Ovary (tissue), 9 donors: ENCODE data around the gene PCYT2. TPM values are rescaled to one million over a fixed set of nuclear protein-coding genes. Genes with fewer than 3 reads are reported as not detected.

ENCODE experiments used
- DNase-seq, 5 donors: peaks; one replicate each; pipeline ENCODE4 v3.0.0-alpha.2; 2019 to 2020
- H3K27ac ChIP-seq, 2 donors: fragments of 200-600 bp; one replicate each; pipeline versions ENCODE4 v1.5.1 to v1.8.0; 2019 to 2022
- H3K27me3 ChIP-seq: fragments of 200-600 bp; one replicate; pipeline ENCODE4 v1.8.0; 2022
- H3K36me3 ChIP-seq: fragments of 200-600 bp; sonication (generic); one replicate; pipeline ENCODE4 v1.5.1; 2019
- H3K4me1 ChIP-seq: one replicate; pipeline ENCODE4 v1.8.1; 2013; ENCODE audit warnings: mild to moderate bottlenecking, moderate library complexity; ENCODE audit not compliant: insufficient read depth
- H3K4me3 ChIP-seq: fragments of 200-600 bp; sonication (generic); one replicate; pipeline ENCODE4 v1.5.1; 2017
- H3K9me3 ChIP-seq, 2 donors: fragments of 200-600 bp in 1 of 2; sonication (generic) in 1 of 2; one replicate each; pipeline versions ENCODE4 v1.5.1 to v1.8.1; 2013 to 2019; ENCODE audit warnings: mild to moderate bottlenecking in 1 of 2, moderate library complexity in 1 of 2
- EP300 ChIP-seq: sonication (generic); formaldehyde crosslinking; IDR thresholded peaks from one replicate; pipeline ENCODE4 v1.6.1; 2017; ENCODE audit warnings: antibody characterized with exemption
- POLR2A ChIP-seq: fragments of 450-650 bp; IDR thresholded peaks from one replicate; pipeline ENCODE4 v1.6.1; 2017; ENCODE audit warnings: antibody characterized with exemption, mild to moderate bottlenecking, moderate library complexity
- WGBS, 3 donors: extraction: QIAGEN DNeasy Blood & Tissue Kit in 1 of 3; methylation state at CpG; one replicate each; pipeline versions ENCODE4 v1.1.5 to v1.1.7; 2013 to 2017; 5-methylcytosine and 5-hydroxymethylcytosine counted together
- intact Hi-C, 4 donors: fragments of 100-400 bp; cut with DNase I; formaldehyde crosslinking; loops; one replicate each; pipeline versions ENCODE4 v1.11.0 to v1.15.1; 2022 to 2023
- polyA plus RNA-seq, 2 donors: library from polyadenylated mRNA; stranded (reverse); fragments of 200-250 nt in 1 of 2; fragments of 350-450 nt in 1 of 2; fragmentation: Illumina TruSeq in 1 of 2; extraction: RNeasy Lipid Tissue Mini Kit (QIAGEN cat#74804) in 1 of 2; gene quantifications; one replicate each; pipeline ENCODE4 v1.2.3, GENCODE V29; 2013 to 2014
- total RNA-seq, 7 donors: library from RNA; depleted of rRNA in 2 of 7; stranded (reverse); fragments of >200 nt in 2 of 7; fragmentation: NEBNext Ultra II Directional in 3 of 7; extraction: Animal tissue kit (Norgen Biotek cat#: 25700) in 3 of 7; gene quantifications; one replicate each; pipeline versions ENCODE4 v1.1.0 to v1.2.4, GENCODE V29; 2016 to 2023
- TF ChIP-seq, protein P1 (sequence below), 3 donors: fragments of 450-650 bp in 2 of 3; fragments of 200-600 bp in 1 of 3; IDR thresholded peaks; one replicate each; pipeline versions ENCODE4 v1.5.1 to v1.8.0; 2016 to 2022; ENCODE audit warnings: antibody characterized with exemption in 3 of 3, mild to moderate bottlenecking in 1 of 3
- donor health status: DM: no; HTN: no; CAD: no; lungs with moderate emphysema.
- donor health status: DM: no; HTN: no; CAD: no.
- donor health status: Bipolar disorder and iron deficiency.
- donor health status: DM: yes; HTN: yes; CAD: no.
- donor health status: DM: no; HTN: no; CAD: no.
- donor health status: DM: yes; HTN: yes; CAD: no.

The PCYT2 gene
- total and polyA plus RNA-seq, 9 donors = 12.6 to 71.4 (median 25.7) TPM

DNA sequence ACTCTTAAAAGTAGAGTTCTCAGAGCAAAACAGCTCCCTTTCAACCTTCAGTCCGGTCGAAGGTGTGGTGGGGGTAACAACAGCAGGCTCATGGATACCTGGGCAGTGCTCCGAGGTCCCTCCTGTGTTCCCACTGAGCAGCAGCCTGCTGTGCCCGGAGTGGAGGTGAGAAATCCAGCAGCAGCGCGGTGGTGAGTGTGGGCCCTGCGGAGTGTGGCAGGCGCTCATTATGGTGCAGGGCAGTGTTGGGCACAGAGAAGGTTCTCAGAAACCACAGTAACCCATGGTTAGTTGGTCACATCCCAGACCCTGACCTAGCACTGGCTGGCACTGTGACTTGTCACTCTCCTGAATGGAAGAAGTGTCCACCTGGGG, 45.9 kb downstream of the PCYT2 start:
- intact Hi-C loops = no loop called here
- no peaks in the 10 kb centered on the region for H3K36me3 ChIP-seq
- no peak overlapping the region for H3K4me3 ChIP-seq
- no peaks in the 10 kb centered on the region for H3K27me3 ChIP-seq
- no peak overlapping the region for H3K27ac ChIP-seq
- DNase-seq = no peak
- no peaks in the 10 kb centered on the region for H3K9me3 ChIP-seq
- 87 to 93% (median 91%) methylated on average over 8 of the region's 8 CpGs for WGBS, 3 donors
- peaks cover 10% of the 10 kb centered on the region for H3K4me1 ChIP-seq
- TF ChIP-seq POLR2A = no peak

DNA sequence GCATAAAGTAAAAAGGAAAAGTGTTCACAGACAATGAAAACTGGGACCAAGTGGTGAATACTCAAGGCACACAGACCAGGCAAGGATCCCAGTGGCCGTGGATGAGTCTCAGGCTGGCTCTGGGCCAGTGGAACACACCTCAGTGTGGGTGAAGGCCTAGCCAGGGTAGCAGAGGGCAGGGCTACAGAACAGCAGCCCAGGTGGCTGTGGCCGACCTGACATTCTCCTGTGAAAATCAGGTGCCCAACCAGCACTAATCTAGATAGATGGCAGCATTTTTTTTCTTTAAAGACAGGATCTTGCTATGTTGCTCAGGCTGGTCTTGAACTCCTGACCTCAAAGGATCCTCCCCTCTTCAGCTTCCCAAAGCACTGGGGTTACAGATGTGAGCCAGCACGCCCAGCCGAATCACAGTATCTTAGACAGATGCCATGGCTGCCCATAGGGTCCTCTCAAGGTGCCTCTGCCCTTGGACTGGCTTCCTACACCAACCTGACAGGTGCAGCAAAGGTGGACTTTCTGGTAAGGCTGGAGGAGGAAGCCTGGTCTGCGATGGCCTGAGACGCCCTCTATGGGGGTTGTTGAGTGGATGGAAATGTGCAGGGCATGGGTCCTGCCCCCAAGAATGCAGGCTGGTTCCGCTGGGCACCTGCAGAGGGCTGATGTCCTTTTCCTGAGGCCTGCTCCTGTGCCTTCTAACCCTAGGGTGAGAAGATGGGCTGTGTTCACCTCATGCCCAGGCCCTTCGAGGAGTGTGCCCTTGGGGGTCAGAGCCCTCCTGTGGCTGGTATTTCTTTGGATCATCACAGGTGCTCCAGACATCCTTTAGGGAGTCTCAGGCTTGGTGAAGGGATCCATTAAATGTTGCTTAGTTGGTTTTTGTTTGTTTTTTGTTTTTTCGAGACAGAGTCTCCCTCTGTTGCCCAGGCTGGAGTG, 47.1 kb downstream of the PCYT2 start:
- H3K4me3 ChIP-seq = no peak overlapping the region
- no peak for DNase-seq
- no peak overlapping the region for H3K27ac ChIP-seq
- no peaks in the 10 kb centered on the region for H3K9me3 ChIP-seq
- H3K27me3 ChIP-seq = no peaks in the 10 kb centered on the region
- no peaks in the 10 kb centered on the region for H3K36me3 ChIP-seq
- H3K4me1 ChIP-seq = peaks cover 8% of the 10 kb centered on the region
- no peak for TF ChIP-seq POLR2A
- 63 to 77% (median 63%) methylated on average over 9 of the region's 9 CpGs for WGBS, 3 donors
- intact Hi-C loops = no loop called here

DNA sequence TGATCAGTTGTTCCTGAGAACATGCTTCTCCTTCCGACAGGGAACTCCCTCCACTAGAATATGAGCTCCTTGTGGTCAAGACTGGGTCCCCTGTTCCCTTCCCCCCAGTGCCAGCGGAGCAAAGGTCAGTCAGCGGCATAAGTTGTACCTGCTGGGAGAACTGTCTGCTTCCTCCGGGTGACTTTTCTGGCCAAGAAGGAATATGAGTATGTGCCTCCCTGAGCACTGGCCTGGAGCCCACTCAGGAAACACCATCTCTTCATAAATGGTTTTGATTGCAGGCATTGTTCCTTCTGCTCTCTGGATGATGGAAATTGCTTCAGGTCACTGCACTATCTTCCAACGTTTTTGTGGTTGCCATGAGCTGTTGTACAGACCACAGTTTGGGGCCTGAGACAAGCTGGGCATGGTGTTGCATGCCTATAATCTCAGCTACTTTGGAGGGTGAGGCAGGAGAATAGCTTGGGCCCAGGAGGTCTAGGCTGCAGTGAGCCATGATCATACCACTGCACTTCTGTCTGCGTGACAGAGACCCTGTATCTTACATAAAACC, 48.0 kb downstream of the PCYT2 start:
- H3K9me3 ChIP-seq = no peaks in the 10 kb centered on the region
- no peaks in the 10 kb centered on the region for H3K36me3 ChIP-seq
- WGBS, 3 donors = 76 to 81% (median 79%) methylated on average over 6 of the region's 6 CpGs
- intact Hi-C loops = no loop called here
- no peaks in the 10 kb centered on the region for H3K27me3 ChIP-seq
- H3K27ac ChIP-seq = no peak overlapping the region
- no peak overlapping the region for H3K4me3 ChIP-seq
- TF ChIP-seq EP300 (no peak), POLR2A (no peak)
- TF ChIP-seq, protein P1, sequence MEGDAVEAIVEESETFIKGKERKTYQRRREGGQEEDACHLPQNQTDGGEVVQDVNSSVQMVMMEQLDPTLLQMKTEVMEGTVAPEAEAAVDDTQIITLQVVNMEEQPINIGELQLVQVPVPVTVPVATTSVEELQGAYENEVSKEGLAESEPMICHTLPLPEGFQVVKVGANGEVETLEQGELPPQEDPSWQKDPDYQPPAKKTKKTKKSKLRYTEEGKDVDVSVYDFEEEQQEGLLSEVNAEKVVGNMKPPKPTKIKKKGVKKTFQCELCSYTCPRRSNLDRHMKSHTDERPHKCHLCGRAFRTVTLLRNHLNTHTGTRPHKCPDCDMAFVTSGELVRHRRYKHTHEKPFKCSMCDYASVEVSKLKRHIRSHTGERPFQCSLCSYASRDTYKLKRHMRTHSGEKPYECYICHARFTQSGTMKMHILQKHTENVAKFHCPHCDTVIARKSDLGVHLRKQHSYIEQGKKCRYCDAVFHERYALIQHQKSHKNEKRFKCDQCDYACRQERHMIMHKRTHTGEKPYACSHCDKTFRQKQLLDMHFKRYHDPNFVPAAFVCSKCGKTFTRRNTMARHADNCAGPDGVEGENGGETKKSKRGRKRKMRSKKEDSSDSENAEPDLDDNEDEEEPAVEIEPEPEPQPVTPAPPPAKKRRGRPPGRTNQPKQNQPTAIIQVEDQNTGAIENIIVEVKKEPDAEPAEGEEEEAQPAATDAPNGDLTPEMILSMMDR (IDR thresholded peaks at IDR 0.05) = no peak
- peaks cover 14% of the 10 kb centered on the region for H3K4me1 ChIP-seq
- no peak for DNase-seq

DNA sequence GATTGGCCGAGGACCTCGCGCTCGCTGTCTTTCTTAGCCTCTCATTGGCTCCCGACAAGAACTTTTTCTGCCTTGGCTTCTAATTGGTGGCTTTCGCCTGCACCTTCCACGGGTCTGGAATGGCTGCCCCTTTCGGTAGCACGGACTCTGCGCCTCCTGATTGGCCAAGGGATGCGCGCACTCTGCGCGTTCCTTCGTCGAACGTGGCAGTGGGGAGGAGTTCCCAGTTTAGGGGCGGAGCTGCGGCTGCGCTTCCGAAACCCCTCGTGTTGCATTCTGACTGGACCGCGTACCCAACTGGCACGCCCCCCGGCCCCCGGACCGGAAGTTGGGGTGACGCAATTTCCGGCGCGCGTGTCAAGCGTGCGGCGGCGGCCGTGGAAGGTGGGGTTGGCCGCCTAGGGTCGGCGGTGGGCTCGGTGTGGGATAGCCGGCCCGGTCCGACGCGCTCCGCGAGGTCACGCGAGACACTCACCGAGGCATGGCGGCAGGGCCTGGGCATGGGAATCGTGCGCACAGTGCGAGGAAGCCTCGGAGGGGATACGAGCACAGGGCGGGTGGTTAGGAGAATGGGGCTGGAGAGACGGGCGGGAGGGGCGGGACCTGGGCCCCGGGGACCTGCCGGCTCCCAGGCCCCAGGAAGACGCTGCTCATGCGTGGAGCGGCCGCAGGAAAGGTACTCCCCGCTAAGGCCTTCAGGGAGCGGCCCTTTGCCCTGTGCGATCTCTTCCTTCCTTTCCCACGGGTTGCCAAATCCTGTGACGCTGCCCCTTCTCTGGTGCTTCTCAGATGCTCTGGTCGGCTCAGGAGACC, 50.2 kb downstream of the PCYT2 start:
- Histone ChIP-seq H3K4me3 (peak overlapping the region; percentile 73), H3K27ac (peak overlapping the region; percentile 74 to 94), H3K36me3 (no peaks in the 10 kb centered on the region), H3K9me3 (no peaks in the 10 kb centered on the region), H3K4me1 (peaks cover 12% of the 10 kb centered on the region), H3K27me3 (no peaks in the 10 kb centered on the region)
- intact Hi-C loops = no loop called here
- TF ChIP-seq, protein P1 (IDR thresholded peaks at IDR 0.05) = peak; percentile 28 to 62 (median 41)
- TF ChIP-seq EP300 (peak; percentile 93), POLR2A (peak; percentile 99)
- 0 to 1% (median 0%) methylated on average over 43 to 74 of the region's 74 CpGs for WGBS, 3 donors
- DNase-seq = peak; percentile 99
